ENCODE measurements around the gene ZCCHC14. TPM values are rescaled to one million over a fixed set of nuclear protein-coding genes. Genes with fewer than 3 reads are reported as not detected.
A peak's percentile ranks its signal among the peaks of the same experiment; 100 is the strongest.
"Not testable (repeated sequence)": the region's sequence is repeated elsewhere in the genome, so short reads cannot be mapped to it uniquely, and the experiment has no call there.

ZCCHC14 gene
- total and polyA plus RNA-seq, 4 experiments from 2014 or later: 0.21 to 25.1 (median 11.9) TPM

GRCh38 chr16:87363771-87364455, 128.9 kb downstream of the ZCCHC14 start:
- Histone ChIP-seq H3K4me1 (ENCODE audit: insufficient read depth, low read length) (peaks cover 7% of the 10 kb centered on the region), H3K36me3 (ENCODE audit: insufficient read depth, low read length) (peaks cover 27% of the 10 kb centered on the region), H3K9me3 (ENCODE audit: control insufficient read depth in 1 of 2, low read length in 2 of 2) (no peaks in the 10 kb centered on the region), H3K27me3 (ENCODE audit: insufficient read depth, low read length) (no peaks in the 10 kb centered on the region), H3K4me3 (ENCODE audit: low read length in 2 of 2) (no peak overlapping the region), H3K27ac (ENCODE audit: low read depth, low read length) (no peak overlapping the region)
- Mint-ChIP-seq H3K4me3 (no peak overlapping the region), H3K4me1 (peaks cover 21 to 51% (median 34%) of the 10 kb centered on the region in 4 donors), H3K27ac (peak overlapping the region in 4 of 7 donors; percentile 25 to 61 (median 44)), H3K36me3 (peaks cover 33 to 49% of the 10 kb centered on the region in 2 donors), H3K9me3 (no peaks in the 10 kb centered on the region), H3K27me3 (no peaks in the 10 kb centered on the region)
- intact Hi-C loops (cut with micrococcal nuclease): no loop called here
- DNase-seq: no peak
- POLR2A ChIA-PET (ENCODE audit: partially characterized antibody): interaction anchor here (1.4 kb wide), 1 partner anchor 20 kb away, joined by 3 read pairs; the partner anchor contains the start of gene FBXO31
- CTCF ChIA-PET (ENCODE audit: partially characterized antibody): interaction anchor here (0.9 kb wide), 1 partner anchor 28 kb away, joined by 3 read pairs; no protein-coding TSS in a partner anchor

- Mint-ChIP-seq H3K4me1 (peaks cover 15 to 42% (median 26%) of the 10 kb centered on the region in 4 donors), H3K36me3 (peaks cover 36 to 56% of the 10 kb centered on the region in 2 donors)
- H3K27ac Mint-ChIP-seq; H3K27me3 ChIP-seq (ENCODE audit: insufficient read depth, low read length); H3K27ac ChIP-seq (ENCODE audit: low read depth, low read length); H3K4me1 ChIP-seq (ENCODE audit: insufficient read depth, low read length); H3K9me3 Mint-ChIP-seq; H3K4me3 Mint-ChIP-seq; H3K4me3 ChIP-seq (ENCODE audit: low read length in 2 of 2); POLR2A ChIA-PET (ENCODE audit: partially characterized antibody); H3K9me3 ChIP-seq (ENCODE audit: control insufficient read depth in 1 of 2, low read length in 2 of 2); H3K27me3 Mint-ChIP-seq; DNase-seq; intact Hi-C loops (cut with micrococcal nuclease): not testable (repeated sequence)
- H3K36me3 ChIP-seq (ENCODE audit: insufficient read depth, low read length): peaks cover 36% of the 10 kb centered on the region
- CTCF ChIA-PET (ENCODE audit: partially characterized antibody): interaction anchor here (0.9 kb wide), 1 partner anchor 27 kb away, joined by 3 read pairs; no protein-coding TSS in a partner anchor
These were observed 129.8 kb downstream of the ZCCHC14 start for GRCh38 chr16:87362828-87363559.

GRCh38 chr16:87361916-87362619, 130.8 kb downstream of the ZCCHC14 start:
- peaks cover 42% of the 10 kb centered on the region for H3K36me3 ChIP-seq (ENCODE audit: insufficient read depth, low read length)
- ChIA-PET CTCF (ENCODE audit: partially characterized antibody) (no interaction called here), POLR2A (ENCODE audit: partially characterized antibody) (no interaction called here)
- peaks cover 37 to 50% of the 10 kb centered on the region in 2 donors for H3K36me3 Mint-ChIP-seq
- H3K27me3 ChIP-seq (ENCODE audit: insufficient read depth, low read length): no peaks in the 10 kb centered on the region
- H3K4me3 Mint-ChIP-seq: no peak overlapping the region
- H3K9me3 Mint-ChIP-seq: no peaks in the 10 kb centered on the region
- DNase-seq: no peak
- H3K27ac ChIP-seq (ENCODE audit: low read depth, low read length): no peak overlapping the region
- intact Hi-C loops (cut with micrococcal nuclease): no loop called here
- peaks cover 5% of the 10 kb centered on the region for H3K4me1 ChIP-seq (ENCODE audit: insufficient read depth, low read length)
- no peaks in the 10 kb centered on the region for H3K9me3 ChIP-seq (ENCODE audit: control insufficient read depth in 1 of 2, low read length in 2 of 2)
- peaks cover 10 to 33% (median 22%) of the 10 kb centered on the region in 4 donors for H3K4me1 Mint-ChIP-seq
- no peak overlapping the region for H3K27ac Mint-ChIP-seq
- no peak overlapping the region for H3K4me3 ChIP-seq (ENCODE audit: low read length in 2 of 2)
- H3K27me3 Mint-ChIP-seq: no peaks in the 10 kb centered on the region

GRCh38 chr16:87360862-87361610, 131.8 kb downstream of the ZCCHC14 start:
- POLR2A ChIA-PET (ENCODE audit: partially characterized antibody): interaction anchor here (0.8 kb wide), 1 partner anchor 23 kb away, joined by 3 read pairs; the partner anchor contains the start of gene FBXO31
- H3K4me3 ChIP-seq (ENCODE audit: low read length in 2 of 2): no peak overlapping the region
- peaks cover 5% of the 10 kb centered on the region for H3K4me1 ChIP-seq (ENCODE audit: insufficient read depth, low read length)
- intact Hi-C loops (cut with micrococcal nuclease): no loop called here
- H3K27ac ChIP-seq (ENCODE audit: low read depth, low read length): no peak overlapping the region
- peaks cover 38% of the 10 kb centered on the region for H3K36me3 ChIP-seq (ENCODE audit: insufficient read depth, low read length)
- H3K27ac Mint-ChIP-seq: peak overlapping the region in 2 of 7 donors; percentile 43 to 48
- H3K36me3 Mint-ChIP-seq: peaks cover 37 to 56% of the 10 kb centered on the region in 2 donors
- no peak for DNase-seq
- H3K9me3 ChIP-seq (ENCODE audit: control insufficient read depth in 1 of 2, low read length in 2 of 2): no peaks in the 10 kb centered on the region
- CTCF ChIA-PET (ENCODE audit: partially characterized antibody): no interaction called here
- no peaks in the 10 kb centered on the region for H3K27me3 Mint-ChIP-seq
- H3K27me3 ChIP-seq (ENCODE audit: insufficient read depth, low read length): no peaks in the 10 kb centered on the region
- peaks cover 8 to 30% (median 16%) of the 10 kb centered on the region in 4 donors for H3K4me1 Mint-ChIP-seq
- no peaks in the 10 kb centered on the region for H3K9me3 Mint-ChIP-seq
- H3K4me3 Mint-ChIP-seq: no peak overlapping the region

- H3K4me1 Mint-ChIP-seq: peaks cover 4 to 13% (median 8%) of the 10 kb centered on the region in 4 donors
- H3K27me3 ChIP-seq (ENCODE audit: insufficient read depth, low read length): no peaks in the 10 kb centered on the region
- no peaks in the 10 kb centered on the region for H3K9me3 Mint-ChIP-seq
- no peak overlapping the region for H3K4me3 ChIP-seq (ENCODE audit: low read length in 2 of 2)
- DNase-seq: no peak
- H3K4me1 ChIP-seq (ENCODE audit: insufficient read depth, low read length): no peaks in the 10 kb centered on the region
- intact Hi-C loops (cut with micrococcal nuclease): no loop called here
- H3K9me3 ChIP-seq (ENCODE audit: control insufficient read depth in 1 of 2, low read length in 2 of 2): no peaks in the 10 kb centered on the region
- H3K4me3 Mint-ChIP-seq: no peak overlapping the region
- H3K27ac Mint-ChIP-seq: peak overlapping the region in 1 of 7 donors; percentile 61
- H3K36me3 ChIP-seq (ENCODE audit: insufficient read depth, low read length): peaks cover 38% of the 10 kb centered on the region
- no peaks in the 10 kb centered on the region for H3K27me3 Mint-ChIP-seq
- POLR2A ChIA-PET (ENCODE audit: partially characterized antibody): no interaction called here
- H3K36me3 Mint-ChIP-seq: peaks cover 33 to 54% of the 10 kb centered on the region in 2 donors
- CTCF ChIA-PET (ENCODE audit: partially characterized antibody): no interaction called here
- H3K27ac ChIP-seq (ENCODE audit: low read depth, low read length): no peak overlapping the region
These were observed 133.7 kb downstream of the ZCCHC14 start for GRCh38 chr16:87359121-87359520.

GRCh38 chr16:87358696-87359095, 134.1 kb downstream of the ZCCHC14 start:
- H3K4me1 ChIP-seq (ENCODE audit: insufficient read depth, low read length): no peaks in the 10 kb centered on the region
- no peaks in the 10 kb centered on the region for H3K27me3 ChIP-seq (ENCODE audit: insufficient read depth, low read length)
- ChIA-PET CTCF (ENCODE audit: partially characterized antibody) (no interaction called here), POLR2A (ENCODE audit: partially characterized antibody) (no interaction called here)
- intact Hi-C loops (cut with micrococcal nuclease): no loop called here
- no peak overlapping the region for H3K4me3 ChIP-seq (ENCODE audit: low read length in 2 of 2)
- DNase-seq: no peak
- H3K9me3 Mint-ChIP-seq: no peaks in the 10 kb centered on the region
- H3K36me3 ChIP-seq (ENCODE audit: insufficient read depth, low read length): peaks cover 38% of the 10 kb centered on the region
- no peak overlapping the region for H3K27ac Mint-ChIP-seq
- no peaks in the 10 kb centered on the region for H3K27me3 Mint-ChIP-seq
- peaks cover 32 to 53% of the 10 kb centered on the region in 2 donors for H3K36me3 Mint-ChIP-seq
- H3K9me3 ChIP-seq (ENCODE audit: control insufficient read depth in 1 of 2, low read length in 2 of 2): no peaks in the 10 kb centered on the region
- H3K4me1 Mint-ChIP-seq: peaks cover 4 to 11% (median 7%) of the 10 kb centered on the region in 4 donors
- H3K4me3 Mint-ChIP-seq: no peak overlapping the region
- no peak overlapping the region for H3K27ac ChIP-seq (ENCODE audit: low read depth, low read length)
